Testis (tissue), 3 donors: Measurements from ENCODE around the gene FEV. TPM values are rescaled to one million over a fixed set of nuclear protein-coding genes. Genes with fewer than 3 reads are reported as not detected.

Source experiments
- DNase-seq: peaks from one replicate; pipeline ENCODE4 v3.0.0-alpha.2; 2019
- H3K27ac ChIP-seq, 2 donors: fragments of 200-600 bp; sonication (generic); one replicate each; pipeline ENCODE4 v1.5.1; 2019
- H3K27me3 ChIP-seq: fragments of 200-600 bp; sonication (generic); one replicate; pipeline ENCODE4 v1.5.1; 2019
- H3K36me3 ChIP-seq: fragments of 200-600 bp; sonication (generic); one replicate; pipeline ENCODE4 v1.5.1; 2017; ENCODE audit warnings: low read depth; ENCODE audit errors: missing control alignments
- H3K4me1 ChIP-seq: fragments of 200-600 bp; sonication (generic); one replicate; pipeline ENCODE4 v1.5.1; 2019
- H3K4me3 ChIP-seq, 2 donors: fragments of 200-600 bp; sonication (generic); one replicate each; pipeline ENCODE4 v1.5.1; 2017 to 2019
- H3K9me3 ChIP-seq: fragments of 200-600 bp; sonication (generic); one replicate; pipeline ENCODE4 v1.5.1; 2017
- POLR2A ChIP-seq: fragments of 450-650 bp; IDR thresholded peaks from one replicate; pipeline ENCODE4 v1.6.1; 2017; ENCODE audit warnings: antibody characterized with exemption, mild to moderate bottlenecking, moderate library complexity
- WGBS, 2 donors: methylation state at CpG; one replicate each; pipeline ENCODE4 v1.1.5; 2018; 5-methylcytosine and 5-hydroxymethylcytosine counted together
- intact Hi-C: fragments of 100-400 bp; cut with DNase I; formaldehyde crosslinking; loops from one replicate; pipeline ENCODE4 v1.15.1; 2023; ENCODE audit warnings: low total_unique reads
- polyA plus RNA-seq: library from polyadenylated mRNA; stranded (reverse); fragments of 350-450 nt; fragmentation: Illumina TruSeq; extraction: RNeasy Lipid Tissue Mini Kit (QIAGEN cat#74804); gene quantifications from one replicate; pipeline ENCODE4 v1.2.3, GENCODE V29; 2014; ENCODE audit warnings: low read depth, low replicate concordance; ENCODE audit not compliant: insufficient read depth
- total RNA-seq, 2 donors: library from RNA; depleted of rRNA; stranded (reverse); fragments of >200 nt; gene quantifications; one replicate each; pipeline ENCODE4 v1.2.3, GENCODE V29; 2016
- TF ChIP-seq, protein P1 (sequence below), 3 experiments: fragments of 450-650 bp in 2 of 3; fragments of 200-600 bp in 1 of 3; sonication (generic) in 1 of 3; IDR thresholded peaks; one replicate each; pipeline ENCODE4 v1.5.1; 2016 to 2019; ENCODE audit warnings: antibody characterized with exemption in 3 of 3, mild to moderate bottlenecking in 2 of 3, moderate library complexity in 1 of 3

FEV gene
- total and polyA plus RNA-seq, 3 donors from 2014 or later, result not detected

GRCh38 chr2:218981390-218981880, 3.5 kb downstream of the FEV start:
- Histone ChIP-seq H3K27ac (no peak overlapping the region), H3K4me3 (no peak overlapping the region), H3K36me3 (no peaks in the 10 kb centered on the region), H3K9me3 (no peaks in the 10 kb centered on the region), H3K4me1 (peaks cover 27% of the 10 kb centered on the region), H3K27me3 (peaks cover 10% of the 10 kb centered on the region)
- intact Hi-C loops, result no loop called here
- TF ChIP-seq, protein P1, sequence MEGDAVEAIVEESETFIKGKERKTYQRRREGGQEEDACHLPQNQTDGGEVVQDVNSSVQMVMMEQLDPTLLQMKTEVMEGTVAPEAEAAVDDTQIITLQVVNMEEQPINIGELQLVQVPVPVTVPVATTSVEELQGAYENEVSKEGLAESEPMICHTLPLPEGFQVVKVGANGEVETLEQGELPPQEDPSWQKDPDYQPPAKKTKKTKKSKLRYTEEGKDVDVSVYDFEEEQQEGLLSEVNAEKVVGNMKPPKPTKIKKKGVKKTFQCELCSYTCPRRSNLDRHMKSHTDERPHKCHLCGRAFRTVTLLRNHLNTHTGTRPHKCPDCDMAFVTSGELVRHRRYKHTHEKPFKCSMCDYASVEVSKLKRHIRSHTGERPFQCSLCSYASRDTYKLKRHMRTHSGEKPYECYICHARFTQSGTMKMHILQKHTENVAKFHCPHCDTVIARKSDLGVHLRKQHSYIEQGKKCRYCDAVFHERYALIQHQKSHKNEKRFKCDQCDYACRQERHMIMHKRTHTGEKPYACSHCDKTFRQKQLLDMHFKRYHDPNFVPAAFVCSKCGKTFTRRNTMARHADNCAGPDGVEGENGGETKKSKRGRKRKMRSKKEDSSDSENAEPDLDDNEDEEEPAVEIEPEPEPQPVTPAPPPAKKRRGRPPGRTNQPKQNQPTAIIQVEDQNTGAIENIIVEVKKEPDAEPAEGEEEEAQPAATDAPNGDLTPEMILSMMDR (IDR thresholded peaks at IDR 0.05), result no peak
- TF ChIP-seq POLR2A, result no peak
- no peak for DNase-seq
- 2 to 3% methylated on average over 19 to 27 of the region's 46 CpGs for WGBS, 2 donors

DNA sequence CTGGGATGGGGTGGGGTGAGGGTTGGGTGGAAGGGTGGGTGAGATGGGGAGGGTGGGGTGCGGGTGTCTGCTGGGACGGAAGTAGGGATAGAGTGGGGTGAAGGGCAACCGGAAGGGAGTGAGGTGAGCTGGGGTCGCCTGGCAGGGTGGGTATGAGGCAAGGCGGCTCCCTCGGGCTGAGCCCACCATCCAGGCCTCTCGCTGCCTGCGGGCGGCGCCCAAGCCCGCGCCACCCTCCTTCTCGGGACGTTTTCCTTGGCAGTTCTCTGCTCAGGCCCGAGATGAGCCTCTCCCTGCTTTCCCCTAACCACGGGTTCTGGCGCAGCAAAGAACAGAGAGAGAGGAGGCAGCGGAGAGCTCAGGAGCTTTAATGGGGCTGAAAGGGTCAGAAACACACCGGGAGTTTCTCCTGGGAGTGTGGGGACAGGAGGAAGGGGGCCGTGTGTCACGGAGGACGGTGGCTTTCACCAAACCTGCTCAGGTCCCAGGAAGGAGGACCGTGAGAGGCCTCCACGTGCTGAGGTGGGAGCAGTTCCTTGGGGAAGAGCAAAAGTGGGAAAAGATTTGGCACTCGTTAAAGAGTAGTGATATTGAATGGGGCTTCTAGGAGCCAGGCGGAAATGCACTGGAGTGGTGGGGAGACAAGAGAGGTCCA, 4.1 kb downstream of the FEV start:
- Histone ChIP-seq H3K36me3 (no peaks in the 10 kb centered on the region), H3K9me3 (no peaks in the 10 kb centered on the region), H3K4me3 (no peak overlapping the region), H3K4me1 (peaks cover 27% of the 10 kb centered on the region), H3K27ac (no peak overlapping the region), H3K27me3 (peaks cover 10% of the 10 kb centered on the region)
- WGBS, 2 donors, result 3% methylated on average over 14 to 26 of the region's 26 CpGs
- no peak for TF ChIP-seq POLR2A
- TF ChIP-seq, protein P1 (IDR thresholded peaks at IDR 0.05), result no peak
- intact Hi-C loops, result no loop called here
- no peak for DNase-seq

GRCh38 chr2:218979846-218980734, 4.9 kb downstream of the FEV start:
- Histone ChIP-seq H3K27ac (no peak overlapping the region), H3K27me3 (peaks cover 10% of the 10 kb centered on the region), H3K4me3 (peak overlapping the region; percentile 2 to 9), H3K36me3 (no peaks in the 10 kb centered on the region), H3K4me1 (peaks cover 22% of the 10 kb centered on the region), H3K9me3 (no peaks in the 10 kb centered on the region)
- no peak for TF ChIP-seq POLR2A
- TF ChIP-seq, protein P1 (IDR thresholded peaks at IDR 0.05), result peak; percentile 67 to 90 (median 75)
- DNase-seq, result peak; percentile 91
- intact Hi-C loops, result no loop called here
- WGBS, 2 donors, result 1 to 2% methylated on average over 36 to 38 of the region's 39 CpGs

DNA sequence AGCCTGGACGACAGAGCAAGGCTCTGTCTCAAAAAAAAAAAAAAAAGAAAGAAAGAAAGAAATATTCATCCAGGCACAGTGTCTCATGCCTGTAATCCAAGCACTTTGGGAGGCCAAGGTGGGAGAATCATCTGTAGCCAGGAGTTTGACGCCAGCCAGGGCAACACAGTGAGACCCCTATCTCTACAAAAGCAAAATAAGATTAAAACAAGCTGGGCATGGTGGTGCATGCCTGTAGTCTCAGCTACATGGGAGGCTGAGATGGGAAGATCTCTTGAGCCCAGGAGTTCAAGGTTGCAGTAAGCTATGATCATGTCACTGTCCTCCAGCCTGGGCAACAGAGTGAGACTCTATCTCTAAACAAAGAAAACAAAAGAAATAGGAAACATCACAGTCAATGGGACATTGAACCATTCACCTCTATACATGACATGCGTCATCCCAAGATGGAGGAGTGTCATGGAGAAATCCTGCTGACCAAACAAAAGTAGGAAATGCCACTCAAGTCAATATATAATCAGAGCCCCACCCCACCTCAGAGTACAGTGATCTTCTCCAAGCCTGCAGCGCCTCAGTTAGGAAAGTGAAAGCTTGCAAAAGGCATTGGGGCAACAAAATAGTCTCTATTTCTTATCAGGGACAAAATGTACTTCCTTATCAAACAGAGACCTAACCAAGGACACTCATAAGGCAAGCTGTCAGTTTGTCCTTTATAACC, 9.8 kb downstream of the FEV start:
- Histone ChIP-seq H3K36me3 (no peaks in the 10 kb centered on the region), H3K27ac (no peak overlapping the region), H3K9me3 (no peaks in the 10 kb centered on the region), H3K27me3 (no peaks in the 10 kb centered on the region), H3K4me3 (no peak overlapping the region), H3K4me1 (no peaks in the 10 kb centered on the region)
- intact Hi-C loops, result no loop called here
- WGBS, 2 donors, result 69 to 70% methylated on average over 4 of the region's 4 CpGs
- TF ChIP-seq, protein P1 (IDR thresholded peaks at IDR 0.05), result no peak
- no peak for TF ChIP-seq POLR2A
- no peak for DNase-seq
